Bronchial epithelial cell (primary cell): ENCODE data around the gene GUCA2A. TPM values are rescaled to one million over a fixed set of nuclear protein-coding genes. Genes with fewer than 3 reads are reported as not detected.

ENCODE experiments used
- DNase-seq: peaks from one replicate; pipeline ENCODE4 v3.0.0-alpha.2; 2010; ENCODE audit warnings: low read depth
- FAIRE-seq: peaks from 2 replicates; lab custom pipeline; 2011; peaks lifted over from hg19 to GRCh38; lab: Jason Lieb, UNC
- H3K27me3 ChIP-seq: 2 replicates; pipeline ENCODE4 v1.5.1; 2011; ENCODE audit warnings: low read length; ENCODE audit not compliant: control insufficient read depth, insufficient read depth
- H3K36me3 ChIP-seq: 2 replicates; pipeline ENCODE4 v1.5.1; 2011; ENCODE audit warnings: low read length; ENCODE audit not compliant: control insufficient read depth, insufficient read depth
- H3K4me3 ChIP-seq: 2 replicates; pipeline ENCODE4 v1.5.1; 2011; ENCODE audit warnings: mild to moderate bottlenecking, low read depth, low read length, control low read depth
- total RNA-seq: library from RNA; depleted of rRNA; stranded (reverse); fragments of >200 nt; gene quantifications from 2 replicates; pipeline ENCODE4 v1.2.1, GENCODE V29; 2014
- TF ChIP-seq, protein P1 (sequence below): IDR thresholded peaks from 2 replicates; pipeline ENCODE4 v1.5.1; 2011; ENCODE audit warnings: mild to moderate bottlenecking, moderate library complexity, low read length, control low read depth, inconsistent platforms; ENCODE audit not compliant: insufficient read depth, severe bottlenecking

GUCA2A gene
- total RNA-seq, 1 donor from 2014 or later: not detected

- TF ChIP-seq, protein P1, sequence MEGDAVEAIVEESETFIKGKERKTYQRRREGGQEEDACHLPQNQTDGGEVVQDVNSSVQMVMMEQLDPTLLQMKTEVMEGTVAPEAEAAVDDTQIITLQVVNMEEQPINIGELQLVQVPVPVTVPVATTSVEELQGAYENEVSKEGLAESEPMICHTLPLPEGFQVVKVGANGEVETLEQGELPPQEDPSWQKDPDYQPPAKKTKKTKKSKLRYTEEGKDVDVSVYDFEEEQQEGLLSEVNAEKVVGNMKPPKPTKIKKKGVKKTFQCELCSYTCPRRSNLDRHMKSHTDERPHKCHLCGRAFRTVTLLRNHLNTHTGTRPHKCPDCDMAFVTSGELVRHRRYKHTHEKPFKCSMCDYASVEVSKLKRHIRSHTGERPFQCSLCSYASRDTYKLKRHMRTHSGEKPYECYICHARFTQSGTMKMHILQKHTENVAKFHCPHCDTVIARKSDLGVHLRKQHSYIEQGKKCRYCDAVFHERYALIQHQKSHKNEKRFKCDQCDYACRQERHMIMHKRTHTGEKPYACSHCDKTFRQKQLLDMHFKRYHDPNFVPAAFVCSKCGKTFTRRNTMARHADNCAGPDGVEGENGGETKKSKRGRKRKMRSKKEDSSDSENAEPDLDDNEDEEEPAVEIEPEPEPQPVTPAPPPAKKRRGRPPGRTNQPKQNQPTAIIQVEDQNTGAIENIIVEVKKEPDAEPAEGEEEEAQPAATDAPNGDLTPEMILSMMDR: no peak
- Histone ChIP-seq H3K4me3 (no peak overlapping the region), H3K27me3 (no peaks in the 10 kb centered on the region), H3K36me3 (no peaks in the 10 kb centered on the region)
- DNase-seq (peak; percentile 98), FAIRE-seq (peak; percentile 97)
Observed at GRCh38 chr1:42173961-42174735, 9.6 kb upstream of the GUCA2A start.

GRCh38 chr1:42173155-42173933 is 8.8 kb upstream of the GUCA2A start:
- TF ChIP-seq, protein P1: peak; percentile 99
- H3K4me3 ChIP-seq: no peak overlapping the region
- H3K36me3 ChIP-seq: no peaks in the 10 kb centered on the region
- peak; percentile 7 for FAIRE-seq
- peak; percentile 33 for DNase-seq
- no peaks in the 10 kb centered on the region for H3K27me3 ChIP-seq

DNA sequence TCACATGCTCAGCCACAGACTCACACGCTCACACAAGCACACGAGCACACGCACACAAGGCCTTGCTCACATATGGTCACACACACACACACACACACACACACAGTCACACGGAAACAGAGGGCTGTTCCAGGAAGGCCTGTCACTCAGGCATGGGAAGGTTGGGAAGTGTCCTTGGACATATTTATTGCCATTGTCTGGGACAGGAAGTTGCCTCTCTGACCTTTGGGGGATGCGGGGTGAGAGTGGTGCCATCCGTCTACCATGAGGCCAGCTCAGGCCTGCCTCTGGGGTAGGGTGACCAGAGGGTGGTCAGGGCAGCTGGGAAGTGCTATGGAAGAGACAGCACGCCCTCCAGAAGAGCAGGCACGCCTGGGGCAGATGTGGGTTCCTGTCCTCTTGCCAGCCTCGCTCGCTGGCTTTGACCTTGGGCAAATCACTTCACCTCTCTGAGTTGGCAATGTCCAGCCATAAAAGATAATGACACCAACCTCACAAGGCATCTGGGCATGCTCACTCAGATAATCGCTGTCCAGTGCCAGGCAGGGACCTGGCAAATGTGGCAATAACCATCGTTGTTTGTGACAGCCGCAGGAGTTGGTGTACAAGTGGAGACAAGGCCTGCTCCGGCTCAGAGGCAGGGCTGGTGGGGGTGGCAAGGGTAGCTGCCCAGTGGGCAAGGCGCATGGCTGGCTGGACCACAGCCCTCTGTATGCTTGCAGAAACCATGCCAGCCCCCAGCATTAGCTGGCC is 8.0 kb upstream of the GUCA2A start:
- DNase-seq (no peak), FAIRE-seq (peak; percentile 85)
- H3K36me3 ChIP-seq: no peaks in the 10 kb centered on the region
- TF ChIP-seq, protein P1: no peak
- H3K27me3 ChIP-seq: no peaks in the 10 kb centered on the region
- H3K4me3 ChIP-seq: no peak overlapping the region

DNA sequence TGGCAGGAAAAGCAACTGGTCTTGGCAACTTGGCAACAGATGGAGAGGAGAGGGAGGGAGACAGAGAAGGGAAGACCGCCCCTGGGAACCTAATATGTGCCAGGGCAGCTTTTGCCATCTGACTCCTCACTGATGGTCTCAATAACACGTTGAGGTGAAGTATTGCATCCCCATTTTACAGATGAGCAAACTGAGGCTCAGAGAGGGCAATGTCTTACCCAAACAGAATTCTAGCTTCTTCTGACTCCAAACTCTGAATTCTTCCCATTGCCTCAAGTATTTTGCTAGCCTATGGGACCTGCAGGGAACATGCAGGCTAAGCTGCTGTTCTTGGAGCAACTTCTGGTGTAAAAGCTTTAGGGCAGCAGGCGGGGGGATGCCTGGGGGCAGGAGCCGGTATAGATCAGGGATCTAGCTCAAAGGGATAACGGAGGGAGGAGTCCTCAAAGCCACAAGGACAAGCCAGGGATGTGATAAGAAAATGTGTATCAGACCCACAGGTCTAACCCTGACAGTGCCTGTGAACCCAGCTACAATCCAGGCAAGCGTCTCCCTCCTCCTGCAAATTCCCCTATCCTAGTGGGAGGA is 7.2 kb upstream of the GUCA2A start:
- FAIRE-seq (no peak), DNase-seq (no peak)
- H3K27me3 ChIP-seq: no peaks in the 10 kb centered on the region
- no peak overlapping the region for H3K4me3 ChIP-seq
- H3K36me3 ChIP-seq: no peaks in the 10 kb centered on the region
- TF ChIP-seq, protein P1: no peak

GRCh38 chr1:42170779-42171621 is 6.5 kb upstream of the GUCA2A start:
- TF ChIP-seq, protein P1: no peak
- FAIRE-seq (no peak), DNase-seq (no peak)
- H3K27me3 ChIP-seq: no peaks in the 10 kb centered on the region
- H3K36me3 ChIP-seq: no peaks in the 10 kb centered on the region
- H3K4me3 ChIP-seq: no peak overlapping the region
